GM19468 (cell line): ENCODE data around the gene ASPA.
"Not testable (repeated sequence)": the region's sequence is repeated elsewhere in the genome, so short reads cannot be mapped to it uniquely, and the experiment has no call there.

Source experiments
- ATAC-seq: cut with Tn5 transposase; IDR thresholded peaks from one replicate; pipeline ENCODE4 v1.9.1; 2021; ENCODE audit warnings: mild to moderate bottlenecking, moderate library complexity, moderate number of reproducible peaks; ENCODE audit not compliant: unreplicated experiment; ENCODE audit errors: extremely low read depth

The ASPA gene

DNA sequence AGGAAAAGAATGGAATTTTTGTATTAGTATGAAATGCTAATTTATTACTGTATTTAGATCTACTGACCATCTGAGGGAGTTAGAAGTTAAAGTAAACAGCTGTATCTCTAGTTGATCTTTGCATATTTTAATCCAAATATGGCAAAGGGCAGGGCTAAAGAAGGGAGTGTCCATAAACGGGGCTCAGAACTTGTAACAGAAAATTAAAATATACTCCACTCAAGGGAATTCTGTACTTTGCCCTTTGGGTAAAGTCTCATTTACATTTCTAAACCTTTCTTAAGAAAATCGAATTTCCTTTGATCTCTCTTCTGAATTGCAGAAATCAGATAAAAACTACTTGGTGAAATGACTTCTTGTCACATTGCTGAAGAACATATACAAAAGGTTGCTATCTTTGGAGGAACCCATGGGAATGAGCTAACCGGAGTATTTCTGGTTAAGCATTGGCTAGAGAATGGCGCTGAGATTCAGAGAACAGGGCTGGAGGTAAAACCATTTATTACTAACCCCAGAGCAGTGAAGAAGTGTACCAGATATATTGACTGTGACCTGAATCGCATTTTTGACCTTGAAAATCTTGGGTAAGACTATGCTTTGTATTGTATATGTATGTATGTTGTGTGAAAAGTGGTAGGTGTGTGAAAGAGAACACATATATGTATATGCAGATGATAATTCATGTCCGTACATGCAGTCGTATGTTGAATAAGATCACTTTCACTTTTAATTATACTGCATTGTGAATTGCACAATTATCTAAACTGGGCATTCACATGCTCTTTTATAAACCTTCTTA is at the start of gene ASPA:
ASPA (plus strand) TSS at position 186 of the 799 bp plus-strand sequence; CDS start at position 349, 163 bp downstream.
- no peak for ATAC-seq

- ATAC-seq = not testable (repeated sequence)
These were observed 42.6 kb upstream of the ASPA start for GRCh38 chr17:3433215-3433614.

DNA sequence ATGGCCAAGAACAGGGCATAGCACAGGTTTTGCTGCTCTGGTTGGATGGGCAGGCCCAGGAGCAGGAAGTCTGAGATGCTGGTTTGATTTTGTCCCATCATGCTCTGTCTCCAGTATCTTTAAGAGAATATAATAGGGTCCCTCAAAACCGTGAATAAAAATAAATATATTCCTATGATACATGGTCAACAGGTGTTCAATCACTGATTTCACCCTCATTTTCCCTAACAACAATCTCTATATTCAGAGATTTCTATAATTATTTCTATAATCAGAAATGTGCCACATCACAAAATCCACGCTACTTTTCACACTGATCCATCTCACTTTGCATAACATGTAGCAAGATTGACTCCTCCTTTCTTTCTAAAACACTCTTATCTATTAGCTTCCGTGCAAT is 42.1 kb upstream of the ASPA start, which contains the start of gene OR1E2:
OR1E2 (minus strand) TSS at position 101 of the 400 bp plus-strand sequence; CDS start at position 101, 0 bp downstream.
- ATAC-seq = no peak

GRCh38 chr17:3438368-3438767 is 37.4 kb upstream of the ASPA start:
- ATAC-seq = no peak

- ATAC-seq = no peak
These were observed 35.3 kb upstream of the ASPA start for GRCh38 chr17:3440451-3440850.

DNA sequence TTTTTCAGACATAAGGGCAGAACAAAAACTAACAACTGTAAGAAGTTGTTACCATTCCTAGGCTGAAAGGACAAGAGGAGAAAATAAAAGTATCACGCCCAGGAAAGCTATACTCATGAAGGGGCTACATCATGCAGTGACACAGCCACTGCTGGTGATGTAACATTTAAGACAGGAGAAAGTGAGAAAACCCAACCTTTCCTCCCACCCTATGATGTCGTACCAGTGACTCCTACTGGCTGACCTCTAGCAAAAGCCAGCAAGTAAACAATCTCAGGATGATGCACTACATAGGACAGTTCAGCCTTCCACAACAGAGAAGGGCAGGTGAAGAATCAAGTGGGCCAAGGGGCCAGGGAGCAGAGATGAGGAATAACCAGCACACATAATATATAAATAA is 28.2 kb upstream of the ASPA start:
- ATAC-seq = no peak

DNA sequence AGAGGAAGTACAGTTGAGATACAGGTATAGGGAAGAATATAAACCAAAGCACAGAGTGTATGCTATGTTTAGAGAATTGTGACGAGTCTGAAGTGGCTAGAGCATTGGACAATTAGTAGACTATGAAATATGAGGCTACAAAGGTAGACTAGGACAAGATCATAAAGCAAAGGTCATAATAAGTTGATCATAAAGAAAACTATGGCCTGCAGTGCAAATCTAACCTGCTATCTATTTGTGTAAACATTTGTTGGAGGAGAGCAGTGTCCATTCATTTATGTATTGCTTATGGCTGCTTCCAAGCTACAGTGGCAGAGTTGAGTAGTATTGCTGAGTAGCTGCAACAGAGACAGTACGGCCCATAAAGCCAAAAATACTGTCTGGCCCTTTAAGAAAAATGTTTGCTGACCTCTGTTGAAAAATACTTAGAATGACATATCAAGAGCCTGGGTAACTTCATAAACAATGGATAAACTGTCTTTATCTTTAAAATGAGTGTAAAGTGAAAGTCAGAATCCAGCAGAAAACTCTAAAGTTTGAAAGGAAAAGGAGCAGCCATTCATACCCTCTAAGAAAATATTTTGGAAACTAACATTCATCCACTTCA is 27.6 kb upstream of the ASPA start:
- ATAC-seq = no peak

DNA sequence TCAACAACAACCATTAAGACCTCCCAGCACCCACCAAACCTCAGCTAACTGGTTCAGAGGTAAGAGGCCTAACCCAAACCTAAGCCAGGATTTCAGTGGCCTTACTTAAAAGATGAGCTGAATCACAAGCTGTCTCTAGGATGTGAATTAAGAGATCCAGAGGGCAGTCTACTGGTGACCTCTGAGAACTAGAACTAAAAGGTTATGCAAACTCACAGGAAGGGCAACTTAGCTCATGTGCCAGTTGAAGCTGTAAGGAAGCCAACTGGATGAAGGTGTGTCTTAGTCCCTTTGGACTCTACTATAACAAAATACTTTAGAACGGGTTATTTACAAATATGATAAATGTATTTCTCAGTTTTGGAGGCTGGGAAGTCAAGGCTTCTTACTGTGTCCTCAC is 9.4 kb upstream of the ASPA start:
- ATAC-seq = not testable (repeated sequence)

DNA sequence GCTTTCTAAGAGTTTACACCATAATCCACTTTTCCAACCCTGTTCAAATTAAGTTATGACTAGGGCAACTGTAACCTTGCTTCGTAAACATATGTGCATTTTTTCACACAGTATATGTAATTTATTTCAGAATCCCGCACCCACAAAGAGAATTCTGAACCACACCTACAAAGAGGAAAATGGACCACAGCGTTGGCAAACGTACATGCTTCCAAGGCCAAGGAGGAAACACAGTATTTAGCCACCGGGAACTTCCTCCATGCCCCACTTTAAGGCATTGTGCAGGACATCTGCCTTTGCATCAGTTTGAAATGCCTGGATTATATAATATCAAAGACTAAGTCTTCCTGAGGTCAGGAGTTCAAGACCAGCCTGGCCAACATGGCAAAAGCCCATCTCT is 6.3 kb upstream of the ASPA start:
- ATAC-seq = no peak

DNA sequence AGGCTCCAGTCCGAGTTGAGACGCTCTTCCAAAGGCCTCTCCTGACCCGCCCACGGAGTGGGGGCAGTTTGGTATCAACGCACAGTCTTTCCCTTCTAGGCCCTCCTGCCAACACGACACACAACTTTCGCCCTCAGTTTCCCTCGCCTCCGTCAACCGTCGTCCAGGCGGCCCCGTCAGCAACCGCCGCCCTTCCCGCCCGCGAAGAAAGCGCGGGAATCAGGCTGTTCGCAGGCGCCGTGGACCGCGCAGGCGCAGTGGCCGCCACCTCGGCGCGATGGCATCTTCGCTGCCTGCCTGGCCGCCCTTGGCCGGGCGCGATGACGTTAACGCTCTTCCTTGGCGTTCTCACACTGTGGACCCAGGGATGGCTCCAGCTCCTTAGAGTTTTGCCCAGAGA is 4.2 kb upstream of the ASPA start, which contains the start of gene SPATA22:
SPATA22 (minus strand) TSS at position 221 of the 400 bp plus-strand sequence. CDS start 2,494 bp downstream, outside the sequence.
- ATAC-seq = no peak

GRCh38 chr17:3472137-3472536 is 3.7 kb upstream of the ASPA start:
- ATAC-seq = no peak

DNA sequence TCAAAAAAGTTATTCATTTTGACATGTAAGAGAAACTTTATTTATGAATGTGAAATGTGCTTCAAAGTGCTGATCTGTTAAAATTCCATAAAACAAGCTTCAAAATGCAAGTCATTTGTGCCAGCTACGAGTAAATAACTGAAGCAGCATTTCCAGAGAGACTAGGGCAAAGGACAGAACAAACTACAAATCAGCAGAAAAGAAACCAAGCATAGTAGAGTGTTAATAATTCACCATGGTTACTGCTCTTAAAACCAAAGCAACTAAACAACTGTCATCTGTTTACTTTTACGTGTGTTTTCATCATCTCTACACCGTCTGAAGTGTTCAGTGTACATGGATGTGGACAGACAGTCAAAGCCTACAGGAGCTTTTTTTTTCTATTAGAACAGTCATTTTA is 1.6 kb upstream of the ASPA start:
- no peak for ATAC-seq

- no peak for ATAC-seq
These were observed 529 bp upstream of the ASPA start for GRCh38 chr17:3475251-3475685.

DNA sequence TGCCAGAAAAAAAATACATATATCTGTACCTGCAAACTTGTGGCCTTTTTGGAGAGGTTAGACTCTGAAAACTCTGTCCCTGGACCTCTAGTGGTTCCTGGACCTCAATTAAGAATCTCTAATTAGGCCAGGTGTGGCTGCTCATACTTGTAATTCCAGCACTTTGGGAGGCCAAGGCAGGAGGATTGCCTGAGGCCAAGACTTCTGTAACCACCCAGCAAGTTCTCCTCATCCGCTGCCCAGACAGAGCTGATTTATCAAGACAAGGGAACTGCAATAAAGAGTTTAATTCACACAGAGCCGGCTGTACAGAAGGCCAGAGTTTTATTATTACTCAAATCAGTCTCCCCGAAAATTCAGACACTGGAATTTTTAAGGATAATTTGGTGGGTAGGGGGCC is 4.2 kb downstream of the ASPA start:
- ATAC-seq = no peak

DNA sequence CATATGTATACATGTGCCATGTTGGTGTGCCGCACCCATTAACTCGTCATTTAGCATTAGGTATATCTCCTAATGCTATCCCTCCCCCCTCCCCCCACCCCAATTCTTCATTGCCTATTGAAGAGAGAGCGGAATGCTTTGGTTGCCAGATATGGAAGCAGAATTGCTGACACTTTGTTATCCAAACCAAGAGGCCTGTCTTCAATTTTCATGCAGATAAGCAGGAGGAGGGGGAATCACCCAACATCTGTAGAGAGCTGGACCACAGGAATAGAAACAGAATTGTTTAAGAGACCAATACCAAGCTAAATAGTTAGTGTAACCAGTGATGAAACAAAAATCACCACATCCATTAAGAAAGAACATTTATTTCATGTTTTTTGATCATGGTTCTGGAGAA is 7.1 kb downstream of the ASPA start:
- ATAC-seq = no peak

GRCh38 chr17:3485481-3486068 is 9.8 kb downstream of the ASPA start:
- ATAC-seq = no peak

DNA sequence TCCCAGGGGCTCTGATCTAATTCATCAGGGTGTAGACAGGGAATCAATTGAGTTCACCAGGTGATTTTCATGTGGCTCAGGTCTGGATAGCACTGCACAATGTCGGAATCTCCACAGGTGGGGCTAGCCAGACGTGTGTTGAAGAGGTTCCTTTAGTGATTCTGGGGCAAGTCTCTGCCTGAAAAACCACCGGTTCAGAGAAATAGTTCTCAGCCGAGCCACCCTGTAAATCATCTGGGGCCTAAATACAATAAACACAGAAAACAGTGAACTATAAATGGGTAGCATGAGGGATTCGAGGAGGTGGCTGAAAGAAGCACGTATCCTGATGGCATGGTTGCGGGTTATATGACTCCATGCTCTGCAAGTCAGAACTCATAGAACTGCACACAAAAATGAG is 21.3 kb downstream of the ASPA start:
- ATAC-seq = no peak

DNA sequence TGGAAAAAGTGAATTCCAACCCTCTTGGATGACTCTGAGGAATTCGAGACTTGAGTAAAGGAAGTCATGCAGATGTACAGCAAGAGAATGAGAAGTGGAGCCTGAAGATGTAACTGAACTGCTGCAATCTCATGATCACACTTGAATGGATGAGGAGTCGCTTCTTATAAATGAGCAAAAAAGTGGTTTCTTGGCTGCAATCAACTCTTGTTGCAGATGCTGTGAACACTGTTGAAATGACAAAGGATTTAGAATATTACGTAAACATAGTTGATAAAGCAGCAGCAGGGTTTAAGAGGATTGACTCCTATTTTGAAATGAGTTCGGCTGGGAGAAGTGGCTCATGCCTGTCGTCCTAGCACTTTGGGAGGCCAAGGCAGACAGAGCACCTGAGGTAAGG is 25.5 kb downstream of the ASPA start:
- no peak for ATAC-seq

- ATAC-seq = no peak
These were observed 26.7 kb downstream of the ASPA start for GRCh38 chr17:3502466-3502865.

- ATAC-seq = no peak
These were observed 27.5 kb downstream of the ASPA start for GRCh38 chr17:3503285-3503684.

- no peak for ATAC-seq
These were observed 29.2 kb downstream of the ASPA start for GRCh38 chr17:3505008-3505407.
